GM12878 (cell line): Measurements from ENCODE around the gene CCL16. TPM values are rescaled to one million over a fixed set of nuclear protein-coding genes. Genes with fewer than 3 reads are reported as not detected.

Experiments used
- ATAC-seq: fragments of 200-7000 bp; cut with Tn5 transposase; 3 replicates; pipeline ENCODE4 v1.9.1; 2020; ENCODE audit warnings: mild to moderate bottlenecking, moderate library complexity
- BruUV-seq: library from RNA; stranded (reverse); fragments of 400-500 nt; replicated peaks from 2 replicates; lab custom pipeline; 2021; lab: Mats Ljungman, UMichigan
- CTCF ChIA-PET: fragments of 300-600 bp; sonication (Branson Sonifier 250); formaldehyde crosslinking; extraction: SDS; loops from one replicate; lab custom pipeline; 2021; ENCODE audit warnings: inconsistent platforms; lab: Yijun Ruan, JAX
- POLR2A ChIA-PET: fragments of 350-600 bp; formaldehyde crosslinking; extraction: SDS; loops from one replicate; lab custom pipeline; 2021; ENCODE audit warnings: inconsistent platforms; lab: Charles Lee
- RAD21 ChIA-PET: fragments of 300-600 bp; sonication (Branson Sonifier 250); formaldehyde crosslinking; loops from one replicate; lab custom pipeline; 2023; ENCODE audit warnings: antibody characterized with exemption; ENCODE audit not compliant: unreplicated experiment; lab: Charles Lee
- SMC1A ChIA-PET: fragments of 300-600 bp; sonication (Branson Sonifier 250); formaldehyde crosslinking; loops from one replicate; lab custom pipeline; 2023; ENCODE audit not compliant: unreplicated experiment, uncharacterized antibody; lab: Charles Lee
- DNase-seq: peaks from one replicate; pipeline ENCODE4 v3.0.0-alpha.2; 2011; ENCODE audit warnings: low read depth, low spot score
- FAIRE-seq: peaks from 3 replicates; lab custom pipeline; 2011; peaks lifted over from hg19 to GRCh38; lab: Jason Lieb, UNC
- H2AFZ ChIP-seq: 2 replicates; pipeline ENCODE4 v1.6.0; 2011; ENCODE audit warnings: low read depth, low read length, control low read depth; ENCODE audit not compliant: control insufficient read depth
- H3K27ac ChIP-seq: 2 replicates; pipeline ENCODE4 v1.5.1; 2011; ENCODE audit warnings: control low read depth; ENCODE audit not compliant: control insufficient read depth, insufficient read depth
- H3K27me3 ChIP-seq, 2 experiments: replicated peaks in 1 of 2; 2 replicates each; pipeline versions ENCODE4 v1.6.0 to v1.6.1; 2011; ENCODE audit warnings: low read length in 1 of 2; ENCODE audit not compliant: control insufficient read depth in 2 of 2, insufficient read depth in 2 of 2
- H3K36me3 ChIP-seq, 2 experiments: 2 replicates each; pipeline ENCODE4 v1.5.1; 2011; ENCODE audit warnings: low read length in 1 of 2; ENCODE audit not compliant: control insufficient read depth in 2 of 2, insufficient read depth in 2 of 2
- H3K4me1 ChIP-seq: 2 replicates; pipeline ENCODE4 v1.6.1; 2011; ENCODE audit warnings: mild to moderate bottlenecking, low read length, moderate library complexity, mixed read lengths; ENCODE audit not compliant: control insufficient read depth, insufficient read depth
- H3K4me2 ChIP-seq: 2 replicates; pipeline ENCODE4 v1.6.0; 2011; ENCODE audit warnings: control low read depth; ENCODE audit not compliant: control insufficient read depth, insufficient read depth
- H3K4me3 ChIP-seq: fragments of 200-600 bp; sonication (generic); 2 replicates; pipeline ENCODE4 v1.5.1; 2016
- H3K79me2 ChIP-seq: 2 replicates; pipeline ENCODE4 v1.6.0; 2011; ENCODE audit warnings: low read length; ENCODE audit not compliant: control insufficient read depth, insufficient read depth
- H3K9ac ChIP-seq: 2 replicates; pipeline ENCODE4 v1.8.0; 2011; ENCODE audit warnings: low read length, control low read depth, mixed read lengths; ENCODE audit not compliant: control insufficient read depth, insufficient read depth
- H3K9me3 ChIP-seq: replicated peaks from 3 replicates; pipeline ENCODE4 v1.5.1; 2011; ENCODE audit warnings: mild to moderate bottlenecking, low read length; ENCODE audit not compliant: control insufficient read depth, insufficient read depth
- H4K20me1 ChIP-seq: 2 replicates; pipeline ENCODE4 v1.6.0; 2011; ENCODE audit not compliant: control insufficient read depth, insufficient read depth
- CBX5 ChIP-seq: sonication (generic); IDR thresholded peaks from 2 replicates; pipeline ENCODE4 v1.6.1; 2016; ENCODE audit warnings: low read depth, moderate library complexity, mild to moderate bottlenecking, inconsistent platforms
- CHD1 ChIP-seq: IDR thresholded peaks from 2 replicates; pipeline ENCODE4 v1.6.1; 2012; ENCODE audit warnings: low read depth, low read length, improper control_type of control experiment
- EGR1 ChIP-seq, 2 experiments: IDR thresholded peaks; 1 replicate in 1 of 2; 2 replicates in 1 of 2; pipeline ENCODE4 v1.6.1; 2011 to 2012; ENCODE audit warnings: low read depth in 2 of 2, low read length in 2 of 2, borderline replicate concordance in 1 of 2, mild to moderate bottlenecking in 1 of 2, moderate library complexity in 1 of 2
- GABPA ChIP-seq: IDR thresholded peaks from 2 replicates; pipeline ENCODE4 v1.6.1; 2014; ENCODE audit warnings: antibody characterized with exemption, low read depth, mild to moderate bottlenecking, inconsistent platforms
- GATAD2B ChIP-seq: fragments of 450-650 bp; conservative IDR thresholded peaks from 2 replicates; pipeline ENCODE4 v1.6.1; 2017; ENCODE audit warnings: low read depth, mild to moderate bottlenecking, moderate library complexity
- JUNB ChIP-seq: IDR thresholded peaks from 2 replicates; pipeline ENCODE4 v1.6.1; 2016; ENCODE audit warnings: antibody characterized with exemption, mild to moderate bottlenecking
- MXI1 ChIP-seq: fragments of 150-350 bp; IDR thresholded peaks from 2 replicates; pipeline ENCODE4 v1.6.1; 2011; ENCODE audit warnings: low read depth, mild to moderate bottlenecking, inconsistent platforms, low read length, improper control_type of control experiment
- NR2C1 ChIP-seq: fragments of 450-650 bp; IDR thresholded peaks from 2 replicates; pipeline ENCODE4 v1.6.1; 2017; ENCODE audit warnings: antibody characterized with exemption, mild to moderate bottlenecking, moderate library complexity
- PAX5 ChIP-seq: IDR thresholded peaks from 2 replicates; pipeline ENCODE4 v1.6.1; 2011; ENCODE audit warnings: low read depth, low read length, borderline replicate concordance
- PML ChIP-seq: IDR thresholded peaks from 2 replicates; pipeline ENCODE4 v1.6.1; 2012; ENCODE audit warnings: low read length, inconsistent platforms
- POLR2A ChIP-seq: IDR thresholded peaks from 2 replicates; pipeline ENCODE4 v1.6.1; 2011; ENCODE audit warnings: low read depth, mild to moderate bottlenecking, low read length
- POU2F2 ChIP-seq: IDR thresholded peaks from 3 replicates; pipeline ENCODE4 v1.6.1; 2011; ENCODE audit warnings: low read depth, mild to moderate bottlenecking, low read length, borderline replicate concordance
- RAD21 ChIP-seq: IDR thresholded peaks from 2 replicates; pipeline ENCODE4 v1.6.1; 2011; ENCODE audit warnings: mild to moderate bottlenecking, low read depth, low read length, moderate library complexity; ENCODE audit not compliant: insufficient read depth
- SIN3A ChIP-seq: IDR thresholded peaks from 2 replicates; pipeline ENCODE4 v1.6.1; 2012; ENCODE audit warnings: low read depth, low read length, improper control_type of control experiment
- SREBF1 ChIP-seq: IDR thresholded peaks from 2 replicates; pipeline ENCODE4 v1.6.1; 2012; ENCODE audit warnings: mild to moderate bottlenecking, low read length
- YY1 ChIP-seq: IDR thresholded peaks from 2 replicates; pipeline ENCODE4 v1.6.1; 2011; ENCODE audit warnings: low read depth, mild to moderate bottlenecking, low read length
- ZBED1 ChIP-seq: IDR thresholded peaks from 2 replicates; pipeline ENCODE4 v1.6.1; 2016; ENCODE audit warnings: borderline replicate concordance
- ZBTB4 ChIP-seq: fragments of 450-650 bp; formaldehyde crosslinking; IDR thresholded peaks from 2 replicates; pipeline ENCODE4 v1.4.0; 2022; ENCODE audit warnings: mild to moderate bottlenecking, moderate library complexity
- WGBS: methylation state at CpG from one replicate; pipeline ENCODE4 v1.1.6; 2016; ENCODE audit warnings: low lambda C conversion rate; ENCODE audit not compliant: insufficient replicate concordance, insufficient coverage; ENCODE audit errors: missing lambda C conversion rate; 5-methylcytosine and 5-hydroxymethylcytosine counted together
- in situ Hi-C: fragments of 300-500 bp; cut with MboI; formaldehyde crosslinking; loops from 9 replicates; pipeline ENCODE4 v1.14.3; 2018; ENCODE audit warnings: mixed read lengths
- intact Hi-C: fragments of 100-400 bp; cut with micrococcal nuclease; formaldehyde crosslinking; loops from one replicate; pipeline ENCODE4 v1.14.2; 2022; ENCODE audit not compliant: unreplicated experiment
- polyA plus RNA-seq, 11 experiments: library from polyadenylated mRNA; depleted of rRNA in 4 of 11; unstranded in 6 of 11; stranded (reverse) in 5 of 11; fragments of >200 nt; fragmentation: Nextera tagmentation in 4 of 11; fragmentation: Illumina TruSeq in 1 of 11; extraction: Ambion mirVana in 4 of 11; extraction: Trizol in 1 of 11; gene quantifications; 1 replicate in 1 of 11; 2 replicates in 10 of 11; pipeline versions ENCODE4 v1.2.1 to v1.2.3, GENCODE V29; 2011 to 2016; ENCODE audit warnings: inconsistent platforms in 2 of 11, missing spikeins in 2 of 11, low read depth in 1 of 11
- total RNA-seq, 4 experiments: library from RNA; depleted of rRNA in 3 of 4; stranded (reverse); fragments of >200 nt in 3 of 4; fragmentation: Illumina TruSeq in 1 of 4; extraction: Trizol in 1 of 4; gene quantifications; 2 replicates each; pipeline versions ENCODE4 v1.2.1 to v1.2.3, GENCODE V29; 2013 to 2021

The CCL16 gene
- total and polyA plus RNA-seq, 10 of the 15 experiments (the other 5 are each of a cell fraction or from before 2014, with no cell fraction given) = not detected

GRCh38 chr17:35968520-35969054 lies 12.7 kb downstream of the CCL16 start:
- Histone ChIP-seq H3K27ac (no peak overlapping the region), H3K9ac (no peak overlapping the region), H3K4me1 (no peaks in the 10 kb centered on the region), H3K4me3 (no peak overlapping the region), H4K20me1 (no peaks in the 10 kb centered on the region), H3K27me3 (no peaks in the 10 kb centered on the region), H3K36me3 (no peaks in the 10 kb centered on the region), H3K9me3 (no peaks in the 10 kb centered on the region), H3K4me2 (no peak overlapping the region), H2AFZ (no peak overlapping the region), H3K79me2 (no peaks in the 10 kb centered on the region)
- FAIRE-seq (no peak), DNase-seq (no peak), ATAC-seq (no peak)
- TF ChIP-seq MXI1 = no peak
- no peak for TF ChIP-seq SIN3A
- TF ChIP-seq JUNB = no peak
- TF ChIP-seq POU2F2 = no peak
- no peak for TF ChIP-seq PML
- TF ChIP-seq CBX5 = no peak
- no peak for TF ChIP-seq POLR2A
- no peak for TF ChIP-seq SREBF1
- no peak for TF ChIP-seq GATAD2B
- no peak for TF ChIP-seq ZBED1
- TF ChIP-seq CHD1 = no peak
- TF ChIP-seq YY1 = no peak
- TF ChIP-seq NR2C1 = no peak
- no peak for TF ChIP-seq RAD21
- no peak for TF ChIP-seq GABPA
- no peak for TF ChIP-seq PAX5
- TF ChIP-seq EGR1 (IDR thresholded peaks at IDR 0.05; ENCODE audit: borderline replicate concordance in 1 of 2, low read depth in 2 of 2, low read length in 2 of 2) = no peak
- no peak for TF ChIP-seq ZBTB4 (CRISPR knock-in tag)
- 33% methylated on average over 10 of the region's 10 CpGs for WGBS
- in situ Hi-C loops = no loop called here
- ChIA-PET CTCF (interaction anchor here (0.6 to 19.0 kb wide), 24 partner anchors 7 to 1475 kb away, joined by 3 to 622 read pairs (median 8); partner anchors contain the start of genes CCL16, CCL3, RDM1 and ZNHIT3), SMC1A (interaction anchor here (0.7 to 17.2 kb wide), 18 partner anchors 9 to 634 kb away, joined by 3 to 485 read pairs (median 6); partner anchors contain the start of genes CCL3 and ZNHIT3), RAD21 (interaction anchor here (1.0 to 17.2 kb wide), 11 partner anchors 10 to 634 kb away, joined by 4 to 342 read pairs (median 10); partner anchors contain the start of genes CCL16 and MRM1), POLR2A (no interaction called here)
- intact Hi-C loops = no loop called here
- no TSS peak for BruUV-seq
